ENCODE data around the gene TYSND1.

TYSND1 gene

GRCh38 chr10:70094250-70094649 lies 52.2 kb downstream of the TYSND1 start:
- H3K4me3 Mint-ChIP-seq: no peak overlapping the region
- no peak overlapping the region for H3K27ac Mint-ChIP-seq
- no peaks in the 10 kb centered on the region for H3K27me3 Mint-ChIP-seq
- peaks cover 44% of the 10 kb centered on the region for H3K4me1 Mint-ChIP-seq
- ATAC-seq (no peak), DNase-seq (no peak)
- H3K36me3 Mint-ChIP-seq (ENCODE audit: low read depth): peaks cover 2% of the 10 kb centered on the region
- no peaks in the 10 kb centered on the region for H3K9me3 Mint-ChIP-seq

GRCh38 chr10:70093335-70093944 lies 53.1 kb downstream of the TYSND1 start:
- peaks cover 2% of the 10 kb centered on the region for H3K36me3 Mint-ChIP-seq (ENCODE audit: low read depth)
- DNase-seq (peak; percentile 20), ATAC-seq (peak; percentile 79)
- H3K27me3 Mint-ChIP-seq: no peaks in the 10 kb centered on the region
- peak overlapping the region; percentile 67 for H3K4me3 Mint-ChIP-seq
- H3K27ac Mint-ChIP-seq: peak overlapping the region; percentile 84
- no peaks in the 10 kb centered on the region for H3K9me3 Mint-ChIP-seq
- peaks cover 44% of the 10 kb centered on the region for H3K4me1 Mint-ChIP-seq

- H3K4me3 Mint-ChIP-seq: peak overlapping the region; percentile 67
- peaks cover 2% of the 10 kb centered on the region for H3K36me3 Mint-ChIP-seq (ENCODE audit: low read depth)
- DNase-seq (no peak), ATAC-seq (no peak)
- H3K27me3 Mint-ChIP-seq: no peaks in the 10 kb centered on the region
- H3K4me1 Mint-ChIP-seq: peaks cover 44% of the 10 kb centered on the region
- H3K9me3 Mint-ChIP-seq: no peaks in the 10 kb centered on the region
- peak overlapping the region; percentile 80 for H3K27ac Mint-ChIP-seq
Observed at GRCh38 chr10:70092389-70092718, 54.1 kb downstream of the TYSND1 start.

- Mint-ChIP-seq H3K27me3 (no peaks in the 10 kb centered on the region), H3K27ac (no peak overlapping the region), H3K36me3 (ENCODE audit: low read depth) (peaks cover 2% of the 10 kb centered on the region), H3K4me1 (peaks cover 38% of the 10 kb centered on the region), H3K4me3 (no peak overlapping the region), H3K9me3 (no peaks in the 10 kb centered on the region)
- DNase-seq (no peak), ATAC-seq (no peak)
Observed at GRCh38 chr10:70090951-70091350, 55.5 kb downstream of the TYSND1 start.

- Mint-ChIP-seq H3K9me3 (no peaks in the 10 kb centered on the region), H3K4me3 (no peak overlapping the region), H3K4me1 (peaks cover 35% of the 10 kb centered on the region), H3K27me3 (no peaks in the 10 kb centered on the region), H3K36me3 (ENCODE audit: low read depth) (peaks cover 2% of the 10 kb centered on the region), H3K27ac (no peak overlapping the region)
- DNase-seq: no peak
- ATAC-seq: no peak
Observed at GRCh38 chr10:70090013-70090412, 56.5 kb downstream of the TYSND1 start.

- Mint-ChIP-seq H3K9me3 (no peaks in the 10 kb centered on the region), H3K27me3 (no peaks in the 10 kb centered on the region), H3K36me3 (ENCODE audit: low read depth) (no peaks in the 10 kb centered on the region), H3K4me1 (peaks cover 20% of the 10 kb centered on the region), H3K27ac (no peak overlapping the region), H3K4me3 (no peak overlapping the region)
- DNase-seq (no peak), ATAC-seq (no peak)
Observed at GRCh38 chr10:70088308-70088698, 58.2 kb downstream of the TYSND1 start.

Data from activated naive CD8-positive, alpha-beta T cell treated with anti-CD3 and anti-CD28 coated beads, Interleukin-2, amount 50 U/mL, for 24 hours (primary cell).